ENCODE data around the gene LYZL6. TPM values are rescaled to one million over a fixed set of nuclear protein-coding genes. Genes with fewer than 3 reads are reported as not detected.

Gene LYZL6
- total RNA-seq, 1 donor from 2014 or later, result not detected

DNA sequence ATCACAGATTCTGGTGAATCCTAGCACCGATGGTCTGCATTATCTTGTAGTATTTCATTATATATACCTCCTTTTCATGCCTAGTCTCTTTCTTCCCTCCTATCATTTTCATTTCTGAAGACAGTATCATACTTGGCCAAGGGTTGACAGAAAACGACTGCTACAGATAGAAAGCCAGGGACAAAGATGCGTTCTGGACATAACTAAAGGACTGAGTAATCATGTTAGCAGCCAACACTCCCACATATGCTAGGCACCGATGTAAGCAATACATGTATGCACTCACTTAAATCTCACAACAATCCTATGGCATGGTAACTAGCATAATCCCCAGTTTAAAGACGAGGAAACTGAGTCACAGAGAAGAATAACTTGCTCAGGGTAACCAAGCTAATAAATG, 35.8 kb downstream of the LYZL6 start:
- DNase-seq (ENCODE audit: low spot score, unreplicated experiment), result no peak
- H3K27me3 Mint-ChIP-seq, result peaks cover 3% of the 10 kb centered on the region
- H3K4me1 Mint-ChIP-seq (ENCODE audit: low read depth), result no peaks in the 10 kb centered on the region
- no peak overlapping the region for H3K4me3 Mint-ChIP-seq (ENCODE audit: low read depth)
- H3K9me3 Mint-ChIP-seq (ENCODE audit: low read depth), result peaks cover 3% of the 10 kb centered on the region
- no peaks in the 10 kb centered on the region for H3K36me3 Mint-ChIP-seq (ENCODE audit: insufficient read depth)
- H3K27ac Mint-ChIP-seq, result no peak overlapping the region
- TF ChIP-seq, protein P1, sequence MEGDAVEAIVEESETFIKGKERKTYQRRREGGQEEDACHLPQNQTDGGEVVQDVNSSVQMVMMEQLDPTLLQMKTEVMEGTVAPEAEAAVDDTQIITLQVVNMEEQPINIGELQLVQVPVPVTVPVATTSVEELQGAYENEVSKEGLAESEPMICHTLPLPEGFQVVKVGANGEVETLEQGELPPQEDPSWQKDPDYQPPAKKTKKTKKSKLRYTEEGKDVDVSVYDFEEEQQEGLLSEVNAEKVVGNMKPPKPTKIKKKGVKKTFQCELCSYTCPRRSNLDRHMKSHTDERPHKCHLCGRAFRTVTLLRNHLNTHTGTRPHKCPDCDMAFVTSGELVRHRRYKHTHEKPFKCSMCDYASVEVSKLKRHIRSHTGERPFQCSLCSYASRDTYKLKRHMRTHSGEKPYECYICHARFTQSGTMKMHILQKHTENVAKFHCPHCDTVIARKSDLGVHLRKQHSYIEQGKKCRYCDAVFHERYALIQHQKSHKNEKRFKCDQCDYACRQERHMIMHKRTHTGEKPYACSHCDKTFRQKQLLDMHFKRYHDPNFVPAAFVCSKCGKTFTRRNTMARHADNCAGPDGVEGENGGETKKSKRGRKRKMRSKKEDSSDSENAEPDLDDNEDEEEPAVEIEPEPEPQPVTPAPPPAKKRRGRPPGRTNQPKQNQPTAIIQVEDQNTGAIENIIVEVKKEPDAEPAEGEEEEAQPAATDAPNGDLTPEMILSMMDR (IDR thresholded peaks at IDR 0.05; ENCODE audit: unreplicated experiment), result no peak

DNA sequence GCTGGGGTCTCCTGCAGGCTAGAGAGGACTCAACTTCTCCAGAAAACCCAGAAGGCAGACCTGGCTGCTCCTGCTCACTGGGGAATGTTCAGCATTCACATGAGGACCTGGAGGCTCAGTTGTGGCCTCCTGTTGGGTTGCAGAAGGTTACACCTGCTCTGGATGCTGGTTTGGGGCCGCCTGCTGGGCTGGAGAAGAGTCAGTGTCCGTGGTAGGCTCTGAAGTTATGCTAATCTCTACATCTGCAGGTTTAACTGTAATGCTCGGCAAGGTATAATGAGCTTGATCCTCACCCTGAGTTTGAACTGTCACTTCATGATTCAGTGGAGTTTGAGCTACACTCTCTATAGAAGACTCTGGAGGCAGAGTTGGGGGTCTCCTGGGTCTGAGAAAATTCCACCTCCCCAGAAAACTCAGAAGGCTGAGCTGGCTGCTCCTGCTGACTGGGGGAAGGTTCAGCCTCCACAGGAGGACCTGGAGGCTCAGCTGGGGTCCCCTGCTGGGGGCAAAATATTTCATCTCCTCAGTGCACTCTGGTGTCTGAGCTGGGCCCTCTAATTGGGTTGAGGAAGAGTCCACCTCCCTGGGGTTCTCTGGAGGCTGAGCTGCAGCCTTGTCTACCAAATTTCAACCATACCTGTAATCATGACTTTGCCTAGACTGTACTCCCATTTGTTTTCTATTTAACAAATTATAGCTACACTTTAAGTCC, 36.4 kb downstream of the LYZL6 start:
- no peaks in the 10 kb centered on the region for H3K36me3 Mint-ChIP-seq (ENCODE audit: insufficient read depth)

DNA sequence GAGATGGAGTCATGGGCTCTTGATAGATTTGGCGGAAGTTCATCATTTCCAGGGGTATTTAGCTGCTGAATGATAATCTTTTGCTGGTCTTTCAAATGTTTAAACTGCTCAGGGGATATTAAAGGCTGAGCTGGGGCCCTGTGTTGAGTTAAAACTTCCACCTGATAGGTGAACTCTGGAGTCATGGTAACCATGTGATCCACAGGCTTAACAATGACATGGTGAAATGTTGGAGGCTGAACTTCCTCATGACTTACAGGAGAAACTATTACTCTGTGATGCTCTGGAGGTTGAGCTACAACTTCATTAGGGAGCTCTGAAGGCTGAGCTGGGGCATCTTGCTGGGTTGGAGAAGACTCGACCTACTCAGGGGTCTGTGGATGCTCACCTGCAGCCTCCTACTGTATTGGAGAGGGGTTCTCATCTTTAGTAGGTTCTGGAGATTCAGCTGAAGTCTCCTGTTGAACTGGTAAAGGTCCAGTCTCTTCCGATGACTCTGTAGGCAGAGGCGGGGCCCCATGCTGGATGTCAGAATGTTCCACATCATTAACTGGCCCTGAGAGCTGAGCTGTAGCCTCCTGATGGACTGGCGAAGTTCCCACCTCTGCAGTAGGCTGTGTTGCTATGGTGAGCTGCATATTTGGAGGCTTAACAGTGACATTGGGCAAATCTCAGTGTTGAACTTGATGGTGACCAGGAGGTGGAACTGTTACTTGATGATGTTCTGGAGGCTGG, 37.2 kb downstream of the LYZL6 start:
- Mint-ChIP-seq H3K36me3 (ENCODE audit: insufficient read depth) (no peaks in the 10 kb centered on the region), H3K9me3 (ENCODE audit: low read depth) (no peaks in the 10 kb centered on the region), H3K27me3 (peaks cover 3% of the 10 kb centered on the region), H3K4me3 (ENCODE audit: low read depth) (no peak overlapping the region), H3K27ac (no peak overlapping the region), H3K4me1 (ENCODE audit: low read depth) (no peaks in the 10 kb centered on the region)
- no peak for DNase-seq (ENCODE audit: low spot score, unreplicated experiment)
- TF ChIP-seq, protein P1 (IDR thresholded peaks at IDR 0.05; ENCODE audit: unreplicated experiment), result no peak

More for the DNA sequence above, 36.4 kb downstream of the LYZL6 start:
- no peak for DNase-seq (ENCODE audit: low spot score, unreplicated experiment)
- no peaks in the 10 kb centered on the region for H3K4me1 Mint-ChIP-seq (ENCODE audit: low read depth)
- TF ChIP-seq, protein P1 (IDR thresholded peaks at IDR 0.05; ENCODE audit: unreplicated experiment), result no peak
- H3K27ac Mint-ChIP-seq, result no peak overlapping the region
- H3K27me3 Mint-ChIP-seq, result peaks cover 3% of the 10 kb centered on the region
- H3K9me3 Mint-ChIP-seq (ENCODE audit: low read depth), result peaks cover under 1% of the 10 kb centered on the region
- no peak overlapping the region for H3K4me3 Mint-ChIP-seq (ENCODE audit: low read depth)

DNA sequence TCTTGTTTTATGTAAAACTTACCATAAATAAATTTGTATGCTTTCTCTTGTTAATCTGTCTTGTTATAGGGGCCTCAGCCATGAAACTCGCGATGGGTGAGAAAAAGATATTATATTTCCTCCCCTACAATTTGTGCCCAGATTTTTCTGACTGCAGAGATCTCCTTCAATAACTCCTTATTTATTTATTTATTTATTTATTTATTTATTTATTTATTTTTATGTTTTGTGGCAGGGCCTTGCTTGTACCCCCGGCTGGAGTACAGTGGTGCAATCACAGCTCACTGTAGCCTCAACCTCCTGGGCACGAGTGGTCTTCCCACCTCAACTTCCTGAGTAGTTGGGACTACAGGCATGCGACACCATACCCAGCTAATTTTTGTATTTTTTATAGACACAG, 40.1 kb downstream of the LYZL6 start:
- no peak overlapping the region for H3K27ac Mint-ChIP-seq

DNA sequence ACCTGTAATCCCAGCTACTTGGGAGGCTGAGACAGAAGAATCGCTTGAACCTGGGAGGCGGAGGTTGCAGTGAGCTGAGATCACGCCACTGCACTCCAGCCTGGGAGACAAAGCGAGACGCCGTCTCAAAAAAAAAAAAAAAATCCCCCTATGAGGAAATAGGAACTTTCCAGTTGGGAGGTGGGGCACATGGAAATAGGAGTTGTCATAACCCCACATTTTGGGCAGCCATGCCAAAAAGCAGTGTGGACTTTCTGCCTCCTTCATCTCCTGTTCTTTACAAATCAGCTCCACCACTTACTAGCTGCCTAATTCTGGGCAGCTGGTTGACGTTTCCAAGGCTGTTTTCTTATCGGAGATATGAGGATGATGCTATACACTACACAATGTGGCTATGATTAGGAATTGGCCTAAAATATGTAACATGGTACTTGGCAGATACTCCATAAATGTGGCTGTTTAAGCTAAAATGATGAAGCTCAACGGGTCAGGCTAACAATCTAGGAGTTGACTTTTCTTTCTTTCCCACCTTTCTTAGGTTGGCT, 41.8 kb downstream of the LYZL6 start:
- Mint-ChIP-seq H3K9me3 (ENCODE audit: low read depth) (no peaks in the 10 kb centered on the region), H3K27ac (no peak overlapping the region), H3K36me3 (ENCODE audit: insufficient read depth) (no peaks in the 10 kb centered on the region), H3K4me1 (ENCODE audit: low read depth) (no peaks in the 10 kb centered on the region), H3K27me3 (peaks cover 2% of the 10 kb centered on the region), H3K4me3 (ENCODE audit: low read depth) (no peak overlapping the region)
- TF ChIP-seq, protein P1 (IDR thresholded peaks at IDR 0.05; ENCODE audit: unreplicated experiment), result no peak
- no peak for DNase-seq (ENCODE audit: low spot score, unreplicated experiment)

More for the DNA sequence above, 40.1 kb downstream of the LYZL6 start:
- H3K4me3 Mint-ChIP-seq (ENCODE audit: low read depth), result no peak overlapping the region
- H3K4me1 Mint-ChIP-seq (ENCODE audit: low read depth), result no peaks in the 10 kb centered on the region
- TF ChIP-seq, protein P1 (IDR thresholded peaks at IDR 0.05; ENCODE audit: unreplicated experiment), result no peak
- DNase-seq (ENCODE audit: low spot score, unreplicated experiment), result no peak
- H3K36me3 Mint-ChIP-seq (ENCODE audit: insufficient read depth), result no peaks in the 10 kb centered on the region
- H3K27me3 Mint-ChIP-seq, result peaks cover 3% of the 10 kb centered on the region
- H3K9me3 Mint-ChIP-seq (ENCODE audit: low read depth), result no peaks in the 10 kb centered on the region

Data from progenitor cell of endocrine pancreas (in vitro differentiated cells).